ENCODE data around the gene PPARA.

GRCh38 chr22:46134111-46134705 lies 16.1 kb upstream of the PPARA start:
- TF ChIP-seq CTCF (IDR thresholded peaks at IDR 0.05; ENCODE audit: insufficient read depth, low read depth, low read length): no peak
- no peak for TF ChIP-seq EZH2 (IDR thresholded peaks at IDR 0.05; ENCODE audit: insufficient read depth, low read length)

Data from astrocyte (in vitro differentiated cells and primary cell).